B cell (primary cell): Measurements from ENCODE around the gene ZBTB17. TPM values are rescaled to one million over a fixed set of nuclear protein-coding genes. Genes with fewer than 3 reads are reported as not detected.

Source experiments
- ATAC-seq: fragments of 200-7000 bp; cut with Tn5 transposase; one replicate; pipeline ENCODE4 v1.10.0; 2021; ENCODE audit warnings: low read depth, mild to moderate bottlenecking, moderate number of reproducible peaks, moderate library complexity
- CTCF ChIA-PET: fragments of 350-600 bp; sonication (Branson Sonifier 250); formaldehyde crosslinking; loops from one replicate; lab custom pipeline; 2021; ENCODE audit warnings: antibody characterized with exemption, inconsistent platforms; lab: Charles Lee
- POLR2A ChIA-PET: fragments of 350-600 bp; sonication (Branson Sonifier 250); formaldehyde crosslinking; loops from one replicate; lab custom pipeline; 2021; ENCODE audit warnings: antibody characterized with exemption; lab: Charles Lee
- DNase-seq: peaks from one replicate; pipeline ENCODE4 v3.0.0; 2013
- H2AFZ ChIP-seq: 2 replicates; pipeline ENCODE4 v1.6.1; 2012; ENCODE audit warnings: mild to moderate bottlenecking, low read depth, low read length; ENCODE audit not compliant: insufficient read depth, poor library complexity, severe bottlenecking
- H3K27ac ChIP-seq, 2 donors: 1 replicate in 1 of 2; 2 replicates in 1 of 2; pipeline ENCODE4 v1.5.1; 2012 to 2013; ENCODE audit warnings: low read length in 2 of 2, mild to moderate bottlenecking in 2 of 2, moderate library complexity in 1 of 2
- H3K27me3 ChIP-seq, 4 experiments: fragments of 200-600 bp in 1 of 4; sonication (generic) in 1 of 4; replicated peaks in 1 of 4; 1 replicate in 2 of 4; 2 replicates in 2 of 4; pipeline versions ENCODE4 v1.6.1 to v1.7.0; 2013 to 2016; ENCODE audit warnings: low read length in 3 of 4, mild to moderate bottlenecking in 2 of 4, mixed read lengths in 1 of 4, moderate library complexity in 1 of 4; ENCODE audit not compliant: insufficient read depth in 4 of 4, control insufficient read depth in 3 of 4; ENCODE audit errors: control extremely low read depth in 1 of 4
- H3K36me3 ChIP-seq, 2 experiments: replicated peaks in 1 of 2; 1 replicate in 1 of 2; 2 replicates in 1 of 2; pipeline versions ENCODE4 v1.6.1 to v1.7.1; 2013; ENCODE audit warnings: low read length in 1 of 2; ENCODE audit not compliant: insufficient read depth in 2 of 2, control insufficient read depth in 1 of 2; ENCODE audit errors: control extremely low read depth in 1 of 2, extremely low read depth in 1 of 2
- H3K4me1 ChIP-seq, 2 donors: fragments of 200-600 bp in 1 of 2; sonication (generic) in 1 of 2; 1 replicate in 1 of 2; 2 replicates in 1 of 2; pipeline versions ENCODE4 v1.5.1 to v1.6.1; 2013 to 2017; ENCODE audit warnings: low read length in 2 of 2; ENCODE audit not compliant: control insufficient read depth in 2 of 2, insufficient read depth in 2 of 2
- H3K4me2 ChIP-seq: replicated peaks from 2 replicates; pipeline ENCODE3; 2012; ENCODE audit warnings: mild to moderate bottlenecking, low read depth, low read length; ENCODE audit not compliant: poor library complexity, severe bottlenecking
- H3K4me3 ChIP-seq, 5 experiments: fragments of 200-600 bp in 1 of 5; sonication (generic) in 1 of 5; 1 replicate in 3 of 5; 2 replicates in 2 of 5; pipeline versions ENCODE4 v1.5.1 to v1.7.0; 2011 to 2016; ENCODE audit warnings: low read length in 4 of 5, mild to moderate bottlenecking in 4 of 5, low read depth in 2 of 5, control low read depth in 1 of 5, moderate library complexity in 1 of 5; ENCODE audit not compliant: insufficient read depth in 1 of 5; ENCODE audit errors: control extremely low read depth in 1 of 5, extremely low read depth in 1 of 5
- H3K79me2 ChIP-seq: fragments of 200-600 bp; sonication (generic); one replicate; pipeline ENCODE4 v1.6.0; 2016; ENCODE audit warnings: low read length; ENCODE audit not compliant: control insufficient read depth, insufficient read depth
- H3K9ac ChIP-seq: fragments of 200-600 bp; sonication (generic); 2 replicates; pipeline ENCODE4 v1.6.1; 2017; ENCODE audit warnings: mild to moderate bottlenecking, low read length, moderate library complexity
- H3K9me3 ChIP-seq, 3 donors: one replicate each; pipeline versions ENCODE4 v1.6.1 to v1.7.1; 2013; ENCODE audit warnings: low read length in 2 of 3; ENCODE audit not compliant: control insufficient read depth in 2 of 3, insufficient read depth in 1 of 3; ENCODE audit errors: control extremely low read depth in 1 of 3
- H4K20me1 ChIP-seq: 2 replicates; pipeline ENCODE4 v1.6.0; 2012; ENCODE audit warnings: mild to moderate bottlenecking, low read length; ENCODE audit not compliant: insufficient read depth, control insufficient read depth, poor library complexity, severe bottlenecking
- H3K27ac Mint-ChIP-seq: one replicate; pipeline ENCODE4 v1.8.0; 2021; ENCODE audit warnings: mixed read lengths
- H3K27me3 Mint-ChIP-seq: one replicate; pipeline ENCODE4 v1.8.0; 2021; ENCODE audit warnings: mixed read lengths
- H3K4me1 Mint-ChIP-seq: one replicate; pipeline ENCODE4 v1.8.0; 2021; ENCODE audit warnings: mixed read lengths
- H3K4me3 Mint-ChIP-seq: one replicate; pipeline ENCODE4 v1.8.0; 2021; ENCODE audit warnings: mixed read lengths
- H3K9me3 Mint-ChIP-seq: one replicate; pipeline ENCODE4 v1.8.0; 2022; ENCODE audit warnings: mixed read lengths; ENCODE audit not compliant: insufficient read depth
- EZH2 ChIP-seq: IDR thresholded peaks from 2 replicates; pipeline ENCODE4 v1.6.1; 2012; ENCODE audit warnings: borderline replicate concordance, low read depth, mild to moderate bottlenecking, moderate library complexity, low read length; ENCODE audit not compliant: insufficient read depth, poor library complexity, severe bottlenecking
- WGBS: methylation state at CpG from one replicate; pipeline ENCODE4 v1.1.5; 2013; ENCODE audit warnings: missing lambda C conversion rate; ENCODE audit not compliant: insufficient coverage; 5-methylcytosine and 5-hydroxymethylcytosine counted together
- intact Hi-C: fragments of 100-400 bp; cut with micrococcal nuclease; formaldehyde crosslinking; loops from one replicate; pipeline ENCODE4 v1.10.0; 2022
- polyA plus RNA-seq: library from polyadenylated mRNA; depleted of rRNA; stranded (reverse); fragments of >200 nt; gene quantifications from 2 replicates; pipeline ENCODE4 v1.2.3, GENCODE V29; 2012
- total RNA-seq, 2 donors: library from RNA; stranded (reverse); fragments of 120-200 nt in 1 of 2; gene quantifications; 1 replicate in 1 of 2; 2 replicates in 1 of 2; pipeline versions ENCODE4 v1.2.3 to v1.2.4, GENCODE V29; 2013 to 2022
- TF ChIP-seq, protein P1 (sequence below): fragments of 200-600 bp; IDR thresholded peaks from one replicate; pipeline ENCODE4 v1.8.0; 2022; ENCODE audit warnings: antibody characterized with exemption, mild to moderate bottlenecking

ZBTB17 gene
- total and polyA plus RNA-seq, 2 donors (not counting 1 experiment from before 2014, with no cell fraction given): 94.1 to 157 TPM

DNA sequence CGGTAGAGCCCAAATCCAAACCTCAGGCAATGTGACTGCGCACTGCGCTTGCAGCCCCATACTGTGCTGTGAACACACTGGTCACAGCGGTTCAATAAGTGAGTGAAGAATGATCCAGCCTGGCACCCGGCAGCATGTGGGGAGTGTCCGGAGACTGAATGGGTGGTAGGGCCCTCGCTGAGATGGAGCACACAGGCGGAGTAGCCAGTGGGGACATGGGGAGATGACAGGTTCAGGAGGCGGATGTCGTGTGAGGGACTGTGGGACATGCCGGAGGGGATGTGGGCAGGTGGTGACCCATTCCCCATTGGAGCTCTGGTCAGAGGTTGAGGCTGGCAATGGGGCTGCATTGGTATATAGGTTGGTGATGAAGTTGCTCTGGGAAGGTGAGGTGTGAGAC, 33.8 kb upstream of the ZBTB17 start:
- H3K4me1 ChIP-seq: peaks cover 36 to 50% of the 10 kb centered on the region in 2 donors
- no peaks in the 10 kb centered on the region for H3K27me3 ChIP-seq
- no peaks in the 10 kb centered on the region for H3K27me3 Mint-ChIP-seq
- peak overlapping the region; percentile 32 for H3K27ac Mint-ChIP-seq
- H3K9me3 ChIP-seq: no peaks in the 10 kb centered on the region
- peaks cover 45% of the 10 kb centered on the region for H3K4me1 Mint-ChIP-seq
- H3K9ac ChIP-seq: no peak overlapping the region
- no peak overlapping the region for H3K4me2 ChIP-seq
- no peaks in the 10 kb centered on the region for H3K36me3 ChIP-seq
- CTCF ChIA-PET: interaction anchor here (0.5 to 2.9 kb wide), 19 partner anchors 9 to 206 kb away, joined by 3 to 15 read pairs (median 5); partner anchors contain the start of genes FAM131C, HSPB7 and ZBTB17
- H3K79me2 ChIP-seq: no peaks in the 10 kb centered on the region
- no peak overlapping the region for H3K4me3 ChIP-seq
- POLR2A ChIA-PET: no interaction called here
- intact Hi-C loops: loop anchor here (1.0 to 5.0 kb wide), 5 partner anchors 24 to 207 kb away; no protein-coding TSS in a partner anchor
- DNase-seq: no peak
- no peak for ATAC-seq
- TF ChIP-seq EZH2: no peak
- TF ChIP-seq, protein P1, sequence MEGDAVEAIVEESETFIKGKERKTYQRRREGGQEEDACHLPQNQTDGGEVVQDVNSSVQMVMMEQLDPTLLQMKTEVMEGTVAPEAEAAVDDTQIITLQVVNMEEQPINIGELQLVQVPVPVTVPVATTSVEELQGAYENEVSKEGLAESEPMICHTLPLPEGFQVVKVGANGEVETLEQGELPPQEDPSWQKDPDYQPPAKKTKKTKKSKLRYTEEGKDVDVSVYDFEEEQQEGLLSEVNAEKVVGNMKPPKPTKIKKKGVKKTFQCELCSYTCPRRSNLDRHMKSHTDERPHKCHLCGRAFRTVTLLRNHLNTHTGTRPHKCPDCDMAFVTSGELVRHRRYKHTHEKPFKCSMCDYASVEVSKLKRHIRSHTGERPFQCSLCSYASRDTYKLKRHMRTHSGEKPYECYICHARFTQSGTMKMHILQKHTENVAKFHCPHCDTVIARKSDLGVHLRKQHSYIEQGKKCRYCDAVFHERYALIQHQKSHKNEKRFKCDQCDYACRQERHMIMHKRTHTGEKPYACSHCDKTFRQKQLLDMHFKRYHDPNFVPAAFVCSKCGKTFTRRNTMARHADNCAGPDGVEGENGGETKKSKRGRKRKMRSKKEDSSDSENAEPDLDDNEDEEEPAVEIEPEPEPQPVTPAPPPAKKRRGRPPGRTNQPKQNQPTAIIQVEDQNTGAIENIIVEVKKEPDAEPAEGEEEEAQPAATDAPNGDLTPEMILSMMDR: no peak
- no peak overlapping the region for H2AFZ ChIP-seq
- no peaks in the 10 kb centered on the region for H3K9me3 Mint-ChIP-seq
- WGBS: 98% methylated on average over 11 of the region's 11 CpGs
- no peak overlapping the region for H3K4me3 Mint-ChIP-seq
- H3K27ac ChIP-seq: no peak overlapping the region
- no peaks in the 10 kb centered on the region for H4K20me1 ChIP-seq

GRCh38 chr1:16009030-16009460, 33.1 kb upstream of the ZBTB17 start:
- POLR2A ChIA-PET: interaction anchor here (0.6 kb wide), 1 partner anchor 173 kb away, joined by 4 read pairs; no protein-coding TSS in a partner anchor
- DNase-seq: peak; percentile 79
- TF ChIP-seq, protein P1: peak; percentile 99
- no peak for TF ChIP-seq EZH2
- H3K4me3 Mint-ChIP-seq: no peak overlapping the region
- H3K27ac Mint-ChIP-seq: no peak overlapping the region
- Histone ChIP-seq H4K20me1 (no peaks in the 10 kb centered on the region), H3K27ac (no peak overlapping the region), H3K4me1 (peaks cover 30 to 46% of the 10 kb centered on the region in 2 donors), H2AFZ (no peak overlapping the region), H3K27me3 (no peaks in the 10 kb centered on the region), H3K79me2 (no peaks in the 10 kb centered on the region), H3K36me3 (no peaks in the 10 kb centered on the region), H3K4me2 (no peak overlapping the region), H3K9me3 (no peaks in the 10 kb centered on the region), H3K4me3 (no peak overlapping the region), H3K9ac (no peak overlapping the region)
- 0% methylated on average over 4 of the region's 4 CpGs for WGBS
- H3K9me3 Mint-ChIP-seq: no peaks in the 10 kb centered on the region
- H3K27me3 Mint-ChIP-seq: no peaks in the 10 kb centered on the region
- H3K4me1 Mint-ChIP-seq: peaks cover 40% of the 10 kb centered on the region
- intact Hi-C loops: loop anchor here (1.0 to 5.0 kb wide), 5 partner anchors 24 to 207 kb away; no protein-coding TSS in a partner anchor
- CTCF ChIA-PET: interaction anchor here (0.5 to 2.9 kb wide), 18 partner anchors 9 to 192 kb away, joined by 3 to 20 read pairs (median 5); partner anchors contain the start of genes FAM131C, HSPB7 and ZBTB17
- peak; percentile 48 for ATAC-seq
